Pancreas (tissue), 10 donors: ENCODE results near the gene SVOP. TPM values are rescaled to one million over a fixed set of nuclear protein-coding genes. Genes with fewer than 3 reads are reported as not detected.

Experiments
- ATAC-seq, 4 donors: fragments of 200-7000 bp; cut with Tn5 transposase; one replicate each; pipeline versions ENCODE4 v1.8.0 to v1.9.1; 2020; ENCODE audit warnings: mild to moderate bottlenecking in 4 of 4, moderate library complexity in 4 of 4
- DNase-seq, 6 donors: peaks; one replicate each; pipeline ENCODE4 v3.0.0-alpha.2; 2020
- FAIRE-seq: peaks from 2 replicates; lab custom pipeline; 2012; peaks lifted over from hg19 to GRCh38; lab: Jason Lieb, UNC
- H3K27ac ChIP-seq, 4 donors: fragments of 200-600 bp; sonication (generic); 1 replicate in 3 of 4; 2 replicates in 1 of 4; pipeline versions ENCODE4 v1.5.0 to v1.8.0; 2020
- H3K27me3 ChIP-seq, 4 donors: fragments of 200-600 bp; one replicate each; pipeline ENCODE4 v1.8.0; 2021
- H3K36me3 ChIP-seq, 3 donors: fragments of 200-600 bp; sonication (generic) in 1 of 3; one replicate each; pipeline versions ENCODE4 v1.5.0 to v1.8.0; 2020 to 2021
- H3K4me1 ChIP-seq, 3 donors: fragments of 200-600 bp; one replicate each; pipeline ENCODE4 v1.8.0; 2021
- H3K4me3 ChIP-seq, 4 donors: fragments of 200-600 bp; sonication (generic) in 2 of 4; one replicate each; pipeline versions ENCODE4 v1.5.0 to v1.8.0; 2020 to 2021
- H3K9me3 ChIP-seq, 4 donors: fragments of 200-600 bp; one replicate each; pipeline ENCODE4 v1.8.0; 2021
- WGBS, 2 donors: extraction: QIAGEN DNeasy Blood & Tissue Kit; methylation state at CpG; one replicate each; pipeline ENCODE4 v1.1.7; 2013; 5-methylcytosine and 5-hydroxymethylcytosine counted together
- intact Hi-C, 3 donors: fragments of 100-400 bp; cut with DNase I; formaldehyde crosslinking; loops; one replicate each; pipeline versions ENCODE4 v1.11.1 to v1.14.2; 2022
- polyA plus RNA-seq, 2 donors: library from polyadenylated mRNA; stranded (reverse); fragments of 200-250 nt; gene quantifications; one replicate each; pipeline ENCODE4 v1.2.3, GENCODE V29; 2013
- total RNA-seq, 6 donors: library from RNA; stranded (reverse); fragmentation: NEBNext Ultra II Directional in 4 of 6; extraction: Animal tissue kit (Norgen Biotek cat#: 25700) in 4 of 6; gene quantifications; one replicate each; pipeline versions ENCODE4 v1.2.1 to v1.2.4, GENCODE V29; 2021 to 2023
- TF ChIP-seq, protein P1 (sequence below), 4 donors: fragments of 200-600 bp; sonication (generic) in 3 of 4; IDR thresholded peaks; one replicate each; pipeline versions ENCODE4 v1.5.0 to v1.8.0; 2021; ENCODE audit warnings: antibody characterized with exemption in 4 of 4
- donor health status: healthy with polysubstance abuse.
- donor health status: DM: no; HTN: no; CAD: no; lungs with moderate emphysema.
- donor health status: DM: no; HTN: no; CAD: no.
- donor health status: control.
- donor health status: control.
- donor health status: Bipolar disorder and iron deficiency.
- donor health status: DM: yes; HTN: yes; CAD: no.
- donor health status: DM: no; HTN: no; CAD: no.
- donor health status: DM: no; HTN: no; CAD: no.
- donor health status: DM: yes; HTN: yes; CAD: no.

The SVOP gene
- total and polyA plus RNA-seq, 8 donors = 0.13 to 4.3 (median 0.88) TPM

DNA sequence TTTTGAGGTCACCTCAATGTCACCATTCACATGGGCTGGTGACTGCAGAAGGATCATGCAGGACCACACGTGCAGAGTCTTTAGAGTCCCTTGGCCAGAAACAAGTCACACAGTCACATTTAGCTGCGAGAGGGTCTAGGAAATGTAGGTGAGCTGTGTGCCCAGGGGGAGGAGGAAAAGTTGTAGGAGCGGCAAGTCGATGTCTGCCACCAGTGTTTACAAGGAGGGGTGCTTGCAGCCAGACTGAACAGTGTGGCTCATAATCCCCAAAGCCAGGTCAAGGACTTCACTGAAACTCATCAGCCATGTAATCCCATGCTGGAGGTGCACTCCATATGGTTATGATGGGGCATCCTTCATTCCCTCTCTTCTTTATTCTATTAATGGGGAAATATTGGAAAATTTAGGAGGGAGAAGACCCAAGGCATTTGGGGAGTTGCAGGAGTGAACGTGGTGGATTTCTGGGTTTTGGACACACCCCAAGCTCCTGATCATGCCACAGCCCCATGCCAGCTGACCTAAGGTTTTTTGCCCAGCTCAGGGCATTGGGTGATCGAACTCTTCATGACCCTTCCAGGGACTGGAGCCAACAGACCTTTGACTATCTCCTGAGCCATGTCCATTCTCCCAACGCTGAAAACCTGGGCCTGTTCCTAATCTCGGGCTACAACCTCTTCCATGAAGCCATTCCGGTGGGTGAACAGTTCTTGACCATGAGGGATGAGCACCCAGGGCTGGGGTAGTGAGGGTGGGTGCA lies 133.8 kb downstream of the SVOP start:
- TF ChIP-seq, protein P1, sequence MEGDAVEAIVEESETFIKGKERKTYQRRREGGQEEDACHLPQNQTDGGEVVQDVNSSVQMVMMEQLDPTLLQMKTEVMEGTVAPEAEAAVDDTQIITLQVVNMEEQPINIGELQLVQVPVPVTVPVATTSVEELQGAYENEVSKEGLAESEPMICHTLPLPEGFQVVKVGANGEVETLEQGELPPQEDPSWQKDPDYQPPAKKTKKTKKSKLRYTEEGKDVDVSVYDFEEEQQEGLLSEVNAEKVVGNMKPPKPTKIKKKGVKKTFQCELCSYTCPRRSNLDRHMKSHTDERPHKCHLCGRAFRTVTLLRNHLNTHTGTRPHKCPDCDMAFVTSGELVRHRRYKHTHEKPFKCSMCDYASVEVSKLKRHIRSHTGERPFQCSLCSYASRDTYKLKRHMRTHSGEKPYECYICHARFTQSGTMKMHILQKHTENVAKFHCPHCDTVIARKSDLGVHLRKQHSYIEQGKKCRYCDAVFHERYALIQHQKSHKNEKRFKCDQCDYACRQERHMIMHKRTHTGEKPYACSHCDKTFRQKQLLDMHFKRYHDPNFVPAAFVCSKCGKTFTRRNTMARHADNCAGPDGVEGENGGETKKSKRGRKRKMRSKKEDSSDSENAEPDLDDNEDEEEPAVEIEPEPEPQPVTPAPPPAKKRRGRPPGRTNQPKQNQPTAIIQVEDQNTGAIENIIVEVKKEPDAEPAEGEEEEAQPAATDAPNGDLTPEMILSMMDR (IDR thresholded peaks at IDR 0.05) = no peak
- DNase-seq (no peak), FAIRE-seq (no peak), ATAC-seq (no peak)
- intact Hi-C loops = loop anchor here in 1 of 3 donors (10.0 kb wide), 1 partner anchor 208 kb away; the partner anchor contains the start of genes ALKBH2 and UNG
- Histone ChIP-seq H3K4me1 (no peaks in the 10 kb centered on the region), H3K27me3 (no peaks in the 10 kb centered on the region), H3K9me3 (no peaks in the 10 kb centered on the region), H3K27ac (no peak overlapping the region), H3K4me3 (no peak overlapping the region), H3K36me3 (no peaks in the 10 kb centered on the region)
- 62 to 71% methylated on average over 9 of the region's 9 CpGs for WGBS, 2 donors

DNA sequence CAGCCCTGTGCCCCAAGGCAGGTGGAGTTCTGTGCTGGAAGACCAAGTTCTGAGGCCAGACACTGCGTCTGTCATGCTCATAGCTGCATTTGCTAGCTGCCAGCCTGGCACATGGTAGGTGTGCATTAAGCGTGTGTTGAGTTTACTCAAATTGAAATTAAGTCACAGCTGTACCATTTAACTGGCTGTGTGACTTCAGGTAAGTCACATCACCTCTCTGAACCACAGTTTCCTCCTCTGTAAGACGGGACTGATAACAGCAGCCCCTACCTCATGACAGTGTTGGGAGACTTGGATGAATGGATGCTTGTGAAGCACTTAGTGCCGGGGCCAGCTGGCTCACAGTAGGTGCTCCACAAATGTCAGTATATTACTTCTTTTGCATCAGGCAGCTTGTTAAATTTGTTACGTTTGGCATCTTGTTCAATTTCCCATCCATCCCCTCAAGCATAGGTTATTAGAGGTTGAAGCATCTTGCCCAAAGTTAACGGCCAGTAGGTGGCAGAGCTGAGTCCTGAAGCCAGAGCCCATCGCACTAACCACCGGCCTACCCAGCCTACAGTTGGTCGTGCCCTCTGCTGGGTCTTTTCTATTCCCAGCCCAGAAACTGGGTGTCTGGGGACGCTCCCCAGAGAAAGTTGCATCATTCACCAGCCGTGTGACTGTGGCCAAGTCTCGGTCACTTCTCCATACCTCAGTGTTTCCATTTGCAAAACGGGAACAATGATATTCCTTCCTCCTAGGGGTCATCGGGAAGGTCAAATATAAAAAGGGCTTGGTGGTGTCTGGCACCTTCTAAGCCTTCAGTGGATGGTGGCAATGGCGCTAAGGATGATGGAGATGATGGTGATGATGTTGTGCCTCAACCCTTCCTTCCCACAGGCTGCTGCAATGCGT lies 136.5 kb downstream of the SVOP start:
- FAIRE-seq (no peak), DNase-seq (peak; percentile 21 to 70 (median 50)), ATAC-seq (peak; percentile 61 to 90 (median 78))
- no peaks in the 10 kb centered on the region for H3K27me3 ChIP-seq
- H3K36me3 ChIP-seq = no peaks in the 10 kb centered on the region
- intact Hi-C loops = loop anchor here in 2 of 3 donors (5.0 to 10.0 kb wide), 2 partner anchors 208 to 210 kb away; partner anchors contain the start of genes ALKBH2 (in 2 of the 2) and UNG (in 1 of the 2)
- WGBS, 2 donors = 42 to 46% methylated on average over 16 of the region's 16 CpGs
- no peak overlapping the region for H3K4me3 ChIP-seq
- TF ChIP-seq, protein P1 (IDR thresholded peaks at IDR 0.05) = peak; percentile 24 to 55 (median 46)
- no peak overlapping the region for H3K27ac ChIP-seq
- no peaks in the 10 kb centered on the region for H3K4me1 ChIP-seq
- H3K9me3 ChIP-seq = no peaks in the 10 kb centered on the region

DNA sequence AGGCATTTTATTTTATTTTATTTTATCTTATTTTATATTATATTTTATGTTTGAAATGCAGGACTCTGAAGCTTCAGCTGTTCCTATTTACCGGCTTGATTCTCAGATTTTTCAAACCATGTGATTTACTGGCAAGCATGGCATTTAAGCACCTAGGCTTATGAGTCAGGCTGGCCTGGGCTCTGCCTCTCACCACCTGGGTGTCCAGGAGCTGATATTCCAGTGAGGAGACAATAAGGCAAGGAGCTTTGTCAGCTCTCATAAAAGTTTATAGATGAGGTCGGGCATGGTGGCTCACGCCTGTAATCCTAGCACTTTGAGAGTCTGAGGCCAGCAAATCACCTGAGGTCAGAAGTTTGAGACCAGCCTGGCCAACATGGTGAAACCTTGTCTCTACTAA lies 138.9 kb downstream of the SVOP start:
- H3K27me3 ChIP-seq = no peaks in the 10 kb centered on the region
- ATAC-seq (no peak), DNase-seq (no peak), FAIRE-seq (no peak)
- H3K4me3 ChIP-seq = no peak overlapping the region
- H3K36me3 ChIP-seq = no peaks in the 10 kb centered on the region
- 60 to 72% methylated on average over 3 of the region's 3 CpGs for WGBS, 2 donors
- H3K9me3 ChIP-seq = no peaks in the 10 kb centered on the region
- TF ChIP-seq, protein P1 (IDR thresholded peaks at IDR 0.05) = no peak
- H3K27ac ChIP-seq = no peak overlapping the region
- intact Hi-C loops = loop anchor here in 2 of 3 donors (5.0 to 10.0 kb wide), 2 partner anchors 210 to 213 kb away; partner anchors contain the start of genes ALKBH2 (in 2 of the 2) and UNG (in 1 of the 2)
- no peaks in the 10 kb centered on the region for H3K4me1 ChIP-seq

DNA sequence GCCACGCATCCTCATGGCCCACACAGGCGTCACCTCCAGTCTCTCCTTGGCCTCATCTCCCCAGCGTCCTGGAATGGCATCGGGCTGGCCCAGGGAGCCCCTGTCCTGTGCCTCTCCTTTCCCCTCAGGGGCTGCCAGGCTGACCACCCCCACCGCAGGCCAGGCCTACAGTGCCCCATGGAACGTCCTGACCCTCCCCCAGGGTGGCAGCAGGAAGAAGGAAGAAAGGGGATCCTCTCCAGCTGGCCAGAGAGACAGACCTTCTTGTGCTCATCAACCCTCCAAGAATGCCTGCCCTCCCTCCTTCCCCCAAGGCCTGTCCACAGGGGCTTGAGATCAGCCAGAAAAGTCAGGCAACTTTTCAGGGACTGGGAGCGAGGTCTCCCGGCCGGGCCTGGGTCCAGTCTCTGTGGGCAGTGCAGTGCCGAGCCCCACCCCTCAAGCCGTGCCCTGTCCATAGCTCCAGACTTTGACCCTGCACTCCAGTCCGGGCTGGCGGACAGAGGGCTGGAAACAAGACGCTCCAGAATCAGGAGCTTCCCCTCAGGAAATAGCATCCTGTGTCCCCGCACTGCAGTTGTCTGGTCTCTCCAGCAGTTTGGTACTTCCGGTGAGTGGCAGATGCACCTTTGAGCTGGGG lies 141.1 kb downstream of the SVOP start, which contains the start of gene DAO:
DAO (plus strand) TSS at position 478 of the 640 bp plus-strand sequence. CDS start 4,915 bp downstream, outside the sequence.
- no peak within 1 kb of the TSS for H3K4me3 ChIP-seq
- WGBS, 2 donors = 57 to 61% methylated on average over 16 of the region's 16 CpGs
- peak in 1 of 6 donors; percentile 29 for DNase-seq

More for the DNA sequence above, 141.1 kb downstream of the SVOP start, which contains the start of gene DAO:
- no peaks in the 10 kb centered on the region for H3K36me3 ChIP-seq
- no peak within 1 kb of the TSS for H3K27ac ChIP-seq
- no peaks in the 10 kb centered on the region for H3K9me3 ChIP-seq
- intact Hi-C loops = loop anchor here in 2 of 3 donors (5.0 to 10.0 kb wide), 2 partner anchors 213 to 215 kb away; partner anchors contain the start of genes ALKBH2 (in 2 of the 2) and UNG (in 1 of the 2)
- TF ChIP-seq, protein P1 (IDR thresholded peaks at IDR 0.05) = no peak
- no peaks in the 10 kb centered on the region for H3K27me3 ChIP-seq
- H3K4me1 ChIP-seq = no peaks in the 10 kb centered on the region
- ATAC-seq = no peak
- FAIRE-seq = no peak
